ENCODE results near the gene SIRPB1.

GRCh38 chr20:1652960-1653359 lies 33.2 kb upstream of the SIRPB1 start:
- TF ChIP-seq CTCF (IDR thresholded peaks at IDR 0.05): no peak
- TF ChIP-seq POLR2A (IDR thresholded peaks at IDR 0.05): no peak
- TF ChIP-seq EP300 (IDR thresholded peaks at IDR 0.05): no peak
